HG03571 (cell line): ENCODE results near the gene TUT7.
A peak's percentile ranks its signal among the peaks of the same experiment; 100 is the strongest.
"Not testable (repeated sequence)": the region's sequence is repeated elsewhere in the genome, so short reads cannot be mapped to it uniquely, and the experiment has no call there.

Experiments used
- ATAC-seq: cut with Tn5 transposase; IDR thresholded peaks from one replicate; pipeline ENCODE4 v1.9.1; 2021; ENCODE audit not compliant: unreplicated experiment

TUT7 gene, protein sequence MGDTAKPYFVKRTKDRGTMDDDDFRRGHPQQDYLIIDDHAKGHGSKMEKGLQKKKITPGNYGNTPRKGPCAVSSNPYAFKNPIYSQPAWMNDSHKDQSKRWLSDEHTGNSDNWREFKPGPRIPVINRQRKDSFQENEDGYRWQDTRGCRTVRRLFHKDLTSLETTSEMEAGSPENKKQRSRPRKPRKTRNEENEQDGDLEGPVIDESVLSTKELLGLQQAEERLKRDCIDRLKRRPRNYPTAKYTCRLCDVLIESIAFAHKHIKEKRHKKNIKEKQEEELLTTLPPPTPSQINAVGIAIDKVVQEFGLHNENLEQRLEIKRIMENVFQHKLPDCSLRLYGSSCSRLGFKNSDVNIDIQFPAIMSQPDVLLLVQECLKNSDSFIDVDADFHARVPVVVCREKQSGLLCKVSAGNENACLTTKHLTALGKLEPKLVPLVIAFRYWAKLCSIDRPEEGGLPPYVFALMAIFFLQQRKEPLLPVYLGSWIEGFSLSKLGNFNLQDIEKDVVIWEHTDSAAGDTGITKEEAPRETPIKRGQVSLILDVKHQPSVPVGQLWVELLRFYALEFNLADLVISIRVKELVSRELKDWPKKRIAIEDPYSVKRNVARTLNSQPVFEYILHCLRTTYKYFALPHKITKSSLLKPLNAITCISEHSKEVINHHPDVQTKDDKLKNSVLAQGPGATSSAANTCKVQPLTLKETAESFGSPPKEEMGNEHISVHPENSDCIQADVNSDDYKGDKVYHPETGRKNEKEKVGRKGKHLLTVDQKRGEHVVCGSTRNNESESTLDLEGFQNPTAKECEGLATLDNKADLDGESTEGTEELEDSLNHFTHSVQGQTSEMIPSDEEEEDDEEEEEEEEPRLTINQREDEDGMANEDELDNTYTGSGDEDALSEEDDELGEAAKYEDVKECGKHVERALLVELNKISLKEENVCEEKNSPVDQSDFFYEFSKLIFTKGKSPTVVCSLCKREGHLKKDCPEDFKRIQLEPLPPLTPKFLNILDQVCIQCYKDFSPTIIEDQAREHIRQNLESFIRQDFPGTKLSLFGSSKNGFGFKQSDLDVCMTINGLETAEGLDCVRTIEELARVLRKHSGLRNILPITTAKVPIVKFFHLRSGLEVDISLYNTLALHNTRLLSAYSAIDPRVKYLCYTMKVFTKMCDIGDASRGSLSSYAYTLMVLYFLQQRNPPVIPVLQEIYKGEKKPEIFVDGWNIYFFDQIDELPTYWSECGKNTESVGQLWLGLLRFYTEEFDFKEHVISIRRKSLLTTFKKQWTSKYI (N-terminal part only)

DNA sequence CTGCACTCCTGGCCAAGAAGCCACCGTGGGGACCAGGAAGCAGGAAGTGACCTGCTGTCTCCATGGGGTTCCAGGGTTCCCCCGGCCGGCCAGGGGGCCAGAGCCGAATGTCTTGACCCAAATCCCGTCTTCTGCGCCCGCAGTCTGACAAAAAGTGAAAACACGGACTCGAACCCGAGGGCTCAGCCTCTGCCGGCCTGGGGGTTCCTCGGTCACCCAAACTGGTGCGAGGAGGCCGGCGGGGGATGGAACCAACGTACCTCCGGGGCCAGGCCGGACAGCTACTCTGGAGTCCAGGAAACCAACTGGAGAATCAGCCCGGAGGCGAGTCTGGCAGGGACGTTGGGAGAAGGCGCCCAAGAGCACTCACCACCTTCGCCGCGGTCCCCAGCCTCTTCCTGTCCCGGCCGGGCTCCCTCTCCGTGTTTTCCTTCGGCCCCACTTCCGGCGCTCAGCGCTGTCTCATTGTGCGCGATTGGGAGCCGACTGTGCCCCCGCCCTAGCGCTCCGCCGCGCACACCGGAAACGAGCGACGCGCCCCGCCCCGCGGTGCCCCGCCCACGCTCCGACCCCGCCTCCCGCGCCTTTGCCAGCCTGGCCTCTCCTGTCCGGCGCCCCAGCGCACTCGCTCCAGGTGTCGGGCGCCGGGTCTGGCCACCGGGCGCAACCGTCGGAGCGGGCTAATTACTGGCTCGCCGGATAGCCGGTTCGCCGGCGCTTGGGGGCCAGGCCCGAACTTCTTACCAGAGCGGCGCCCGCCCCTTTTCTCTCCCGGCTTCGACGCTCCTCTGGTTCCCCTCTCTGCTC is at the start of gene TUT7:
TSS of gene TUT7 (minus strand) at position 400 of the 807 bp plus-strand sequence. CDS start 1,211 bp downstream, outside the sequence.
- peak; percentile 84 for ATAC-seq

DNA sequence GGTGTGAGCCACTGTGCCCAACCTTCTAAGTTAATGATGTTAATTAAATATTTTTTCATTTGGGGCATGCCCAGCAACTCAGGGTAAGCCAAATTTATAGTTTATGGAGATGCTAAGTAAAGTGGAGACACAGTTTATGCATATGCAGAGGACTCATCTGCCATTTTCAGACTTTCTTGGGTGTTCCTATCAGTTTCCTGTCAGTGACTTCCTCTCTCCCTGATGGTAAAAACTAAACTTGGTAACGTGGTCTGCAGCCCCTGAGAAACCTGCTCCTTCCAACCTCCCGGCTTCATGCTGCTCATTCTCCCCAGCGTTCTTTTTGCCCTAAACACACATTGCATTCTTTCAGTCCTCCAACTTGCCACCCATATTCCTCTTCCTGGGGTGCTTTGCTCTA is 48.4 kb upstream of the TUT7 start:
- no peak for ATAC-seq

DNA sequence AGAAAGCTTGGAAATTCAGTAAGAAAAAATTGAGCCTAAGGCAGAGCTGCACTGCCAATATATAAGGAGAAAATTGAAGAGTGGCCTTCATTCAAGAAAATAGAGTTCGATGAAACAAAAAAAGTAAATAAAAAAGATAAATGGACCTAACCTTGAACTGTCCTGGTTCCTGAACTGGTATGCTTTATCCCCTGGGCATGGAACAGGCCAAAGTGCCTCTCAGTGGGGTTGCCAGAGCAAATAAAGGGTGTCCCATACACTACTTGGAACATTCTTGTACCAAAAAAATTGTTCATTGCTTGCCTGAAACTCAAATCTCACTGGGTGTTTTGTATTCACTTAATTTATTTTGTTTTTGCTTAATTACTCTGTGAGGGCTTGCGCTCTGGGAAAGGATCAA is 42.2 kb upstream of the TUT7 start:
- no peak for ATAC-seq

DNA sequence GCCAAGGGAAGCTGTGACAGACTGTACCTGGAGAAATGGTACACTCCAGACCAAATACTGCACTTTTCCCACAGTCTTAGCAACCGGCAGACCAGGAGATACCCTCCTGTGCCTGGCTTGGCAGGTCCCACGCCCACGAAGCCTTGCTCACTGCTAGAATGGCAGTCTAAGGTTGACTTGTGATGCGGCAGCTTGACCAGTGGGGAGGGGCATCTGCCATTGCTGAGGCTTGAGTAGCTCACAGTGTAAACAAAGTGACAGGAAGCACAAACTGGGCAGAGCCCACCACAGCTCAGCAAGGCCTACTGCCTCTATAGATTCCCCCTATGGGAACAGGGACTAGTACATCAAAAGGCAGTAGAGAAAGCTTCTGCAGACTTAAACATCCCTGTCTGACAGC is 36.0 kb upstream of the TUT7 start:
- not testable (repeated sequence) for ATAC-seq

DNA sequence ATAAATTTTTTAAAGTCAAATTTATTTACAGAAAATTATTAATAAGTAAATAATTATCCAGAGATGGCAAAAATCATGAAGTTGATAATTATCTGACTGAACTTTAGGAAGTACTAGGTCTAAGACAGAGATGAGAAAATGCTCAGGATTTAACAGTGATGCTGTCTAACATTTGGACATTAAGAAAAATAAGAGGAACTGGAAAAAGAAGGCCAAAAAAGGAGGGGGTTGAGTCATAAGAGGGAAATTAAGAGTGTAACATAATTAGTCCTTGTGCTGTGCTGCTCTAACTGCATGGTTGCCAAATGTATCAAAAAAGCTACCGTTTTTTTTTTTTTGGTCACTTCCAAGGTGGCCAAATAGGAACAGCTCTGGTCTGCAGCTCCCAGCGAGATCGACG is 35.4 kb upstream of the TUT7 start:
- no peak for ATAC-seq

DNA sequence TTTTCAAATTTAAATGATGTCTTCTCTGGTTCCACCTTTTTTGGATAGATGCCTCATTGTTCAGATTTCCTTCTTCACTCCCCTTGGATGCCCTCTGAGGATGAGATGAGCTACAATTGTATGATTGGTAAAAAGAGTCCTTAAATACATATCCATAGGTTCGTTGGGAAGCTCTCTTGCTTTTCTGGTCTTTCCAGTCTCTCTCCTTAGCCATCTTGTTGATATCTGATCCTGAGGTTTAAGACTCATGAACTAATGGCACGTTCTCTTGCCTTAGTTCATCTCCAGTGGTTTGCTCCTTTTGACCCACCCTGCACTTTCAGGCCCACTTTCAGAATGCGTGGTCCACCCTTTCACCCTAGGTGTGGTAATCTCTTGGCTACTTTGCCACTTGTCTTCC is 33.2 kb upstream of the TUT7 start:
- no peak for ATAC-seq

DNA sequence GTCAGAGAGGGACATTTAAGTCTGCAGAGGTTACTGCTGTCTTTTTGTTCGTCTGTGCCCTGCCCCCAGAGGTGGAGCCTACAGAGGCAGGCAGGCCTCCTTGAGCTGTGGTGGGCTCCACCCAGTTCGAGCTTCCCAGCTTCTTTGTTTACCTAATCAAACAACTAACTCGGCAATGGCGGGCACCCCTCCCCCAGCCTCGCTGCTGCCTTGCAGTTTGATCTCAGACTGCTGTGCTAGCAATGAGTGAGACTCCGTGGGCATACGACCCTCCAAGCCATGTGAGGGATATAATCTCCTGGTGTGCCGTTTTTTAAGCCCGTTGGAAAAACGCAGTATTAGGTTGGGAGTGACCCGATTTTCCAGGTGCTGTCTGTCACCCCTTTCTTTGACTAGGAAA is 28.8 kb upstream of the TUT7 start:
- not testable (repeated sequence) for ATAC-seq

DNA sequence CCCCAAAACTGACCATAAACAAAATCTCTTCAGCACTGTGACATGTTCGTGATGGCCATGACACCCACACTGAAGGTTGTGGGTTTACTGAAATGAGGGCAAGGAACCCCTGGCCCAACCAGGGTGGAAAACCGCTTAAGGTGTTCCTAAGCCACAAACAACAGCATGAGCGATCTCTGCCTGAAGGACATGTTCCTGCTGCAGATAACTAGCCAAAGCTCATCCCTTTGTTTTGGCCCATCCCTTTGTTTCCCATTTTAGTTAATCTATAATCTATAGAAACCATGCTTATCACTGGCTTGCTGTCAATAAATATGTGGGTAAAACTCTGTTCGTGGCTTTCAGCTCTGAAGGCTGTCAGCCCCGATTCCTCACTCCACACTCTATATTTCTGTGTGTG is 21.8 kb upstream of the TUT7 start:
- no peak for ATAC-seq

DNA sequence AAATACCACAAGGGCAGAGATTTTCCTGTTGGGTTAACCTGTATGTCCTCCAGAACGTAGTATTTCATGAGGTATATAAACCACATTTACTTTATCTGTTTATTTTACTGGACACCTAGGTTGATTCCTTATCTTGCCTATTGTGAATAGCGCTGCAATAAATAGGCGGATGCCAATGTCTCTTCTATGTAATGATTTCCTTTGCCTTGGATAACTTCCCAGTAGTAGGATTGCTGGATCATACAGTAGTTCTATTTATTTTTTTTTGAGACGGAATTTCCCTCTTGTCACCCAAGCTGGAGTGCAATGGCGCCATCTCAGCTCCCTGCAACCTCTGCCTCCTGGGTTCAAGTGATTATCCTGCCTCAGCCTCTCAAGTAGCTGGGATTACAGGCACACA is 15.6 kb upstream of the TUT7 start:
- no peak for ATAC-seq

DNA sequence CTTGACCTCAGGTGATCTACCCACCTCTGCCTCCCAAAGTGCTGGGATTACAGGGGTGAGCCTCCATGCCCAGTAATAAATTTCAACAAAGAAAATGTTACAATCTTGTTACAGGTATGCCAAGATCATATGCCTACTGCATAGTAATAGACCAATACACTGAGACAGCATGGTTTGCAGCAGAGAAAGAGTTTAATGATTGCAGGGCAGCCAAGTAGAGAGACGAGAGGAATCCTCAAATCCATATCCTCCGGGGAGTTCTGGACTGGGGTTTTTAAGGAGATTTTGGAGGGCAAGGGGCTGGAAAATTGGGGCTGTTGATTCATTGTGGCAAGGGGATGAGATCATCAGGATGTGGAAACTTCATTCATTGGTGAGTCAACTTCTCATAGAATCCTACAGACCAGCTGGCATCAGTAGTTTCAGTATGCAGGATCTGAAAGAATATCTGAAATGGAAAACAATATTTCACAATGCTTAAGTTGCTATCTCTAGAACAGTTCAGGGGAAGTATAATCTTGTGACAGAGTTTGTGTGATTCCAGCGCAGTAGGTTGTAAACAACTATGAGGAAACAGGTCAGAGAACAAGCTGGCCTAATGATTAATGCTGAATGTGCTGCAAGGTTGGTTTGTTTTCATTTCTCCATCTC is 14.8 kb upstream of the TUT7 start:
- ATAC-seq, result no peak

DNA sequence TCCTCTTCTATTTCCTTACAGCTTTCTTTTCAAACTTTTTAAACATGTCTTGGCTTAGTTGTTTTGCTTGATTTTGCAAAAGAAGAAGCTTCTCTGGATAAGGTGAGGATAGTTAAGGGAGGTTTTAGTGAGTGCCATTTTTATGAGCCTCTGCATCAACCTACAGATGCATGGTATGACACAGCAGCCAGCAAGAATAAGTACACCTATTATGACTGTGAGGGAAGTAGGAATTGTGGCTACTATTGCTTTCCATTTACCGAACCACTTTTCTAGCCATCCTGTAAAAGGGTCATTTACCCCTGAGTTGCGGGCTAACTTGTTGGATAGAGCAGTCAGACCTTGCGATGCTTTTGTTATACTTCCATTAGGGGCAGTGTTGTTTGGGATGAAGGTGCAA is 7.0 kb upstream of the TUT7 start:
- no peak for ATAC-seq

DNA sequence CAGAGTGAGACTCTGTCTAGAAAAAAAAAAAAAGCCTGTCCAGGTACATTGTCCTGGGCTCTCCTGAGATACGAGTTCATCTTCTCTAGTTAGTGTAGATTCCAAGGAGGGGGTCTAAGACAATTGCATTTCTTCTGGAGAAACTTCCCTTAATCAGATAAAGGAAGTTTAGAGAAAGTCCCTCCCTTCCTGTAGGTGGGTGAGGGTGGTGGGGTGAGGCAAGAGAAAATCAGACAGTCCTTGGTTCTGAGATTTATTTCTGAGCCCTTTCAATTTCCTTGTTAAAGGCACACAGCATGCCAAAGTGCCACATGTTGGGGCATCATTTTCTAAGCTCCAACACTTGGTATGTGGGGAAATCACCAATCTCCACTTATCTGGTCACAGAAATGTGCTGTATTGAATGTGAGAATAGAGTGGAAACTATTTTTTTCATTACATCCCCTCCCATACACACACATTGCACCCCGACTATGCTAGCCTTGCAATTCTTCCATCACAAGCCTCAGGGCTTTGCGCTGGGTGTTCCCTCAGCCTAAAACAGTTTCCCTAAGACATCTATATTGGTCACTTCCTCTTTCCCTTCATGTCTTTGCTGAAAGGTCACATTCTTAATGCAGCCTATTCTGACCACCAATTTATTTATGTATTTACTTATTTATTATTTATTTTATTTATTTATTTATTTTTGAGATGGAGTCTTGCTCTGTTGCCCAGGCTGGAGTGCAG is 5.1 kb upstream of the TUT7 start:
- no peak for ATAC-seq

DNA sequence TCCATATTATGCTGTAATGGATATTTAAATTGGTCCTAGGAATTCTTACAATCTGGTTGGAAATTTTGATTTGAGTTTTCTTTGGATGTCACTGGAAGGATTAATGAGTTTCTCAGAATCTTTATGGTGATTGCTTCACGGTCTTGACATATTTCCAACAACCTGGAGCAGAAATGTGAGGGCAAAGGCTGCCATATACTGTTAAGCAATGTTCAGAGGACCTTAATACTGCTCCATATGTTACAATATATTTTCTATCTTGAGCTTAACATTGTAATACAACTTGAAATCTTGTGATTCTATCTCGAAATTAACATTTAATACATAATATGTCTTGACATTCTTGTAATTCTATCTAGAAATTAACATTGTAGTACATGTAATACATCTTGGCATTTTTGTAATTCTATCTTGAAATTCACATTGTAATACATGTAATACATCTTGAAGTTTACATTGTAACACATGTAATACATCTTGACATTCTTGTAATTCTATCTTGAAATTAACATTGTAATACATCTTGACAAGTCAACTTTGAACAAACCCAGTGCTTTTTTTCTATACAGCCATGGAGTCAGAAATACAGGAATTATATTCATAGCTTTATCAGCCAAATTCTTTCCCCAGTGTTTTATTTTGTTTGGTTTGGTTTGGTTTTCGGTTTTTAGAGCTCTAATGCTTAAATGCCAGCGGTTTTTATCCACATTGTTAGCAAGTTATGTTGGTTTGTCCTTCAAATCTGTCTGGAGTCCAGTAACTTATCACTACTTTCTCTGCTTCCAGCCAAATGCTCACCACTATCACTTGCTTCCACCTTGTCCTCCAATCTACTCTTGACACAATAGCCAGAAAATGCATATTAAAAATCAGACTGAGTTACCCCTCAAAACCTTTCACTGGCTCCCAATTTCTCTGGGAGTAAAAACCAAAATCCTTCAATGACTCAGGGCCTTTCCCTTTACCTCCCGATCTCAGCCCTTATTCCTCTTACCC is 3.0 kb upstream of the TUT7 start:
- no peak for ATAC-seq

DNA sequence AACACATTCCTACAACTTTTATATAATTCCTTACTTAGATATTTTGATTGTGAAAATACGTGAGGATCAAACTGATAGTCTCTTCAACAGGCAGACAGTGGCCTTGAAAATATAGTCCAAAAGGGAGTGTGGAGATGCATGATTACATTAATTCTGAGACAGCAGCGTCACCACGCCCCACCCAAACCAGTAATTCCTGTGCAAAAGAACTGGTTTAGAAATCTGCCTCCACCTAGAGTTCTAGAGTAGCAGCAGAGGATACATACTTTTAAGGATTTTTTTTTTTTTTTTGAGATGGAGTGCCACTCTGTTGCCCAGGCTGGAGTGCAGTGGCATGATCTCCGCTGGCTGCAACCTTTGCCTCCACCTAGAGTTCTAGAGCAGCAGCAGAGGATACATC is 1.6 kb upstream of the TUT7 start:
- ATAC-seq, result no peak

DNA sequence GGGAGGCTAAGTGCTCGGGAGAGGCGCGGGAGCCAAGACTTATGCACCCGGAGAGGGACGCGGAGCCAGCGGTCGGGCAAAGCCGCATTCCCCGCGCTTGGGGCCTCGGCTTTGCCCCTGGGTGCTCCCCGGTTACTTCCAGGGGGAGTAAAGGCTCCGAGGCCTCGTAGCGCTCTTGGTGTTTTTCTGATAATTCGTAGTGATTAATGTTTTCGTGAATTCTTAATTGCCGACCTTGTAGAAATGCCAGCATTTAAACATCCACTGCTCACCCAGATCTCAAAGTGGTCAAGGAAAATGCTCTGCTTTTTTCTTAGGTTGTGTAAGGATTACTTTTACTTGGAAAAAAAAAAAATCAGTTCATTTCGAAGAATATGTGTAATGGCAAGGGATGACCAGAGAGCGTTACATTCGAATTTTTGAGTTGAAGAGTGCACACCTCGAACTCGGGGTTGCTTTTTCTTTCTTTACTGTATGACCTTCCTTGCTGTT is 654 bp upstream of the TUT7 start:
- ATAC-seq, result no peak

DNA sequence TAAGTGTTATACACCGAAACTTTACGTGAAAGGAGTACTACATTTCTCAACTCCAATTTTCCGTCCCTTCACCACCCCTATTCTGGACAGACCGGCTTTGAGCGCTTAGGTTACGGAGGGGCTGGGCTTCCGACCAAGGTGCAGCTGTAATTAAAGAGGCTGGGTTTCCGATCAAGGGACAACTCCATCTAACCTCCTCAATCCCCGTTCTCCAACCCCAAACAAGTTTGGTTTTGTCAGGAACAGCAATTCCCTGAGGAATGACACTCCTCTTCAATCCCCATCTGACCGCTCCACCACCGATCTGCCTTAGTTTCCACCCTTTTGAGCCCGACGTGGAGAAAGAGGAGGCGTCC is 577 bp downstream of the TUT7 start:
- ATAC-seq, result no peak

DNA sequence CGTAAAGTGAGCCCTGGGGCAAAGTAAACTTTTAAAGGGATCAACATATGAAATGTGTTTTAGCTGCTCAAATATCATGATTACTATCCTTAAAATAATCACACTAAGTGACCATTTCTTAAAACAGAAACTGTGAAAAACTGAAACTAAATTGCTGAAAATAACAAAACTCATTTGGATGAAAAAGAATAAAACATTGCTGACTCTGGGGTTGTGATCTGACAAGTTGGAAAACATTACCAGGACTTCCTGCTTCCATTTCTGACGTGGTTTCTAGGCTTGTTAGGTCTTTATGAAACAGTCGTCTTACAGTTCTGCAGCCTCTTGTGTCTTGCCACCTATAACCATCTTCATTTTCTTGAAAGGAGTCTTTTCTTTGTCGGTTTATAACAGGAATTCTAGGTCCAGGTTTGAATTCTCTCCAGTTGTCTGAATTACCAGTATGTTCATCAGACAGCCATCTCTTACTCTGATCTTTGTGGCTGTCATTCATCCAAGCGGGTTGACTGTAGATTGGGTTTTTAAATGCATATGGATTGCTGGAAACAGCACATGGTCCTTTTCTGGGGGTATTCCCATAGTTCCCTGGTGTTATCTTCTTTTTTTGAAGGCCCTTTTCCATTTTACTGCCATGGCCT is 1.7 kb downstream of the TUT7 start:
- ATAC-seq, result no peak

DNA sequence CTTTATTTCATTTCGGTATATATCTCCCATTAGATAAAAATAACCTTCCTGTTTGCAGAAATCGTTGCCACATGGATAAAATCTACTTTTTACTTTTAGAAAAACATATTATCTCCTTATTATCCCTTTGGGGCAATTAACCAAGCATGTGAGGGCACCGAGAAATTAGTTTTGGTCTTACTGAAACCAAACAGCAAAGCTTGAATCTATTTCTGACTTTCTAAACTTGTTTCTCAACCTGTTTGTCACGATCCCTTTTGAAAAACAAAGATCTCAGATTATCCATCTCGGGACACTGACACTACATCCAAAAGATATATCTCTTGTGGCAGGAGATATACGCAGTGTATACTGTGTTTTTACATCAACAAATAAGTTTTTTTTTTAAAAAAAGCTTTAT is 2.3 kb downstream of the TUT7 start:
- no peak for ATAC-seq
